Ecto neural progenitor cell (in vitro differentiated cells): ENCODE results near the gene SNCG.

Source experiments
- DNase-seq: peaks from one replicate; pipeline ENCODE4 v3.0.0-alpha.2; 2018; ENCODE audit warnings: low spot score

The SNCG gene

GRCh38 chr10:86960863-86961434, 2.5 kb downstream of the SNCG start:
- no peak for DNase-seq

GRCh38 chr10:86961481-86962091, 3.2 kb downstream of the SNCG start:
- peak; percentile 46 for DNase-seq

DNA sequence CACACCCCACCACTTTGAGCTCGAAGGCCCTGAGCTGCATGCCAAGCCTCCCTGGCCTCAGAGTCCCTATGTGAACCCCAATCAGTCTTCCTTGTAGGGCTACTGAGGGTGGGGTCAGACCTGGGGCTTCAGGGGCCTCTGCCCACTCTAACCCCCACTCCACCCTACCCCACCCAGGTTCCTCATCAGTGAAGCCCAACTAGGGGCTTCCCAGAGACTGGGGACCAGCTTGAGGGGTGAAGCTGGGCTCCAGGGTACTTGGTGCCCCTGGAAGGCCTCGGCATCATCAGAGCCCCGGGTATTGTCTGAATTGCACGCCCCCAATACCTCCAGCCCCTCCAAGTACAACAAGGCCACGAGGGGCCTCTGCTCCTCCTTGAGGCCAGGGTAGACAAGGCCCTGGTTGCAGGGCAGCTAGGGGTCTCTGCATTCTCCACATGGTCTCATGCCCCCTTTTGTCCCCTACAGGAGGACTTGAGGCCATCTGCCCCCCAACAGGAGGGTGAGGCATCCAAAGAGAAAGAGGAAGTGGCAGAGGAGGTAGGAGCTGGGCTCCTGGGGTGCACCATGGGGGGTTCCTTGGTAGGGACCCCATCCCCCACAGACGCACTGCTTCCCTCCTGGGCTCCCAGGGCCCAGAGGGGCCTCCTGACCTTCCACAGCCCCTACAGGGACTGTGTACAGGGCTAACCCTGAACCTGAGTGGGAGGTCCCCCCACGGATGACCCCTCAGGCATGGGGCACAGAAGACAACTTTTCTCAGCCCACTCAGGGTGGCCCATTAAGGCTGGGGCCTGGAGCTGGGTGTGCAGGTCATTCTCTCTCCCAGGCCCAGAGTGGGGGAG, 4.0 kb downstream of the SNCG start:
- DNase-seq: no peak

- no peak for DNase-seq
These were observed 4.5 kb downstream of the SNCG start for GRCh38 chr10:86962981-86963310.

DNA sequence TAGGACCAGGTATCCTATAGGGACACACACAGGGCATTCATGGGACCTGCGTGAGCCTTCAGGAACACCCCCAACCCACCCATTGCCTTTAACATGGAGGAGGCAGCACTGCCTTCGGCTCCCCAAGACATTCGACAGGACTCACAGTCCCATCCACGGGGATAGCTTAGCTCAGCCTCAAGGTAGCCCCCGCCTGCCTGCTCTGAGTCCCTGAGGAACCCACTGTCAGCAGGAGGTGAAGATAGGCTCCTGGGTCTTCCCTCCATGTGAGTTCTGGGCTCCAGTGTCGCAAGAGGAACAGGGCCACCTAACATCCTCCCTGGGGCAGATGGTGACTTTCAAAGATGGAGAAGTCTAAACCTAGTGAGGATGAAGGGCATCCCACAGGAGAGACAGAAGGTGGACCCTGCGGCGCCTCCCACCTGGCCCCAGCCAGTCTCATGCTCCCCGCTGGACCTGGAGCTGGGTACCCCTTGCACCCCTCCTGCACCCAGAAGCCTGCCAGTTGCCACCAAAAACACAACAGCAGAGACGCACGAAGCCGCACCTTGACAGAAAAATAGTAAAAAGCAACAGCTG, 5.0 kb downstream of the SNCG start:
- no peak for DNase-seq

DNA sequence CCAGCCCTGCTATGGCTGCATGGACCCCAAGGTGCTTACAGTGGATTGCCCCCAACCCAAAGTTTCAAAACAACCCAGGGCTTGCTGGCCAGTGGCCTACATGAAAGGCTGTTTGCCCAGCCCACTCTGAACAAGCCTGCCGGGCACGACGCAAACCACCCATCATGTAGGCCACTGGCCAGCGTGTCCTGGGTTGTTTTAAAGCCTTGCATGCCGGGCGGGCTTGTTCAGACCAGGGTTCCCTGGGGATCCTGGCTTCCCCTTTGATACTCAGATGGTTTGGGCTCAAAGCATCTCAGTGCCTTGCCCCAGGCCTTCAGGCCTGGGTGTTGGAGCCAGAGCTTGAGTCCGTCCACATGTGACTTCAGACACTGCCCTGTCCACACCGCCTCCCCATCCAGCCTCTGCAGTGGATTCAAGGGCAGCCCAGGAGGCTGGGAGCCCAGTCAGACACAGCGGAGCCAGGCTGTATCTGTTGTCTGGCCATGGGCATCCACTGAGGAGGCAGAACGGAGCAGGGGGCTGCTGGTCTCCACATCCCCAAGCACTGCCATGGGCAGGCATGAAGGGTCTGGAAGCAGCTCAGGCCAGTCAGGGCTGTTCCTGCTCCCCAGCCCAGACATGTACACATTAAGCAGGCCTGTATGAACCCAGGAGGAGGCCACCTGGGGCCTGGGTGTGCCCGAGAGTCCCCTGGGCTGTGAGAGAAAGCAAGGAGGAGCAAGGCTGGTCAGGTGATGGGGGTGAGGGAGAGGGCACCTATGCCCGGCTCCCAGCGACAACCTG, 5.9 kb downstream of the SNCG start:
- DNase-seq: no peak

DNA sequence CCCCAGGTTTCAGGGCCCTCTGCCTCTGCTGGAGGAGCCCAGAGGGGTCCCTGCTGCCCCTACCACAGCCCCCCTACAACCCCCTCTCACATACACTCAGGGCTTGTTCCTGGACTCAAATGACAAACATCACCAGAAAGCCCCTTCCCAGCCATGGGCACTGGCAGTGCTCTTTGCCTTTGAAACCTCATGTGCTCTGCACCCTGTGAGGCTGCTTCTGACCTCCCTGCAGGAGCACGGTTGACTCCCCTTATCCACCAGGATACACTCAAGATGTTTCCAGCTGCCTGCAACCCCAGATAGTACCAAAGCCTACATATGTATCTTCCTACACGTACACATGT, 6.4 kb downstream of the SNCG start:
- DNase-seq: no peak

DNA sequence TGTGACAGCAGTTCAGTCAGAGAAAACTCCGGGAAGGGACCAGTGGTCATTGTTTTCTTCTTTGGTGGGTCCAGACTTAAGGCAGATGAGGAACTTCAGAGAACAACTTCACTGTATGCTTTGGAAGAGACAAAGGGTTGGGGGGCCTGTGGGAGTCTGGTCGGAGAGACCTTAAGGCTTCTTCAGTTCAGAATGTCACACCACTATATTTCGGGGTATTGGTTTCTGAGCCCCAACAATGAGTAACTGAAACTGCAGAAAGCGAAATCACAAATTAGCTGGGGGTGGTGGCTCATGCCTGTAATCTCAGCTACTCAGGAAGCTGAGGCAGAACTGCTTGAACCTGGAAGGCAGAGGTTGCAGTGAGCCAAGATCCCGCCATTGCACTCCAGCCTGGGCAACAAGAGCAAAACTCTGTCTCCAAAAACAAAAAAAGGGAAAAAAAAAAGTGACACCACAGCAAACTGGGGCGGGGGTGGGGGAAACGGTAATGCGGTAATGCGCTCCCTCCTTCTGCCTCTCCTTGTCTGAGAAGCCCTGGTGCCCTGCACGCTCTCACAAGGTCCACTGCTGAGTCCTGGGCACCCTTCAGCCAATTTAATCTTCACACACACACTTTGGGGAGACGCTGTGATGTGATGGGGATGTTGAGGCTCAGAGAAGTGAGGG, 7.7 kb downstream of the SNCG start:
- no peak for DNase-seq

GRCh38 chr10:86967481-86967941, 9.1 kb downstream of the SNCG start:
- no peak for DNase-seq

GRCh38 chr10:86968271-86968993, 10.0 kb downstream of the SNCG start, which contains the start of gene ADIRF:
ADIRF (plus strand) TSS chr10:86968482; CDS start chr10:86968545, 63 bp downstream.
- peak; percentile 46 for DNase-seq

- DNase-seq: no peak
These were observed 10.6 kb downstream of the SNCG start for GRCh38 chr10:86968994-86969355.

GRCh38 chr10:86969421-86970041, 11.1 kb downstream of the SNCG start:
- no peak for DNase-seq

DNA sequence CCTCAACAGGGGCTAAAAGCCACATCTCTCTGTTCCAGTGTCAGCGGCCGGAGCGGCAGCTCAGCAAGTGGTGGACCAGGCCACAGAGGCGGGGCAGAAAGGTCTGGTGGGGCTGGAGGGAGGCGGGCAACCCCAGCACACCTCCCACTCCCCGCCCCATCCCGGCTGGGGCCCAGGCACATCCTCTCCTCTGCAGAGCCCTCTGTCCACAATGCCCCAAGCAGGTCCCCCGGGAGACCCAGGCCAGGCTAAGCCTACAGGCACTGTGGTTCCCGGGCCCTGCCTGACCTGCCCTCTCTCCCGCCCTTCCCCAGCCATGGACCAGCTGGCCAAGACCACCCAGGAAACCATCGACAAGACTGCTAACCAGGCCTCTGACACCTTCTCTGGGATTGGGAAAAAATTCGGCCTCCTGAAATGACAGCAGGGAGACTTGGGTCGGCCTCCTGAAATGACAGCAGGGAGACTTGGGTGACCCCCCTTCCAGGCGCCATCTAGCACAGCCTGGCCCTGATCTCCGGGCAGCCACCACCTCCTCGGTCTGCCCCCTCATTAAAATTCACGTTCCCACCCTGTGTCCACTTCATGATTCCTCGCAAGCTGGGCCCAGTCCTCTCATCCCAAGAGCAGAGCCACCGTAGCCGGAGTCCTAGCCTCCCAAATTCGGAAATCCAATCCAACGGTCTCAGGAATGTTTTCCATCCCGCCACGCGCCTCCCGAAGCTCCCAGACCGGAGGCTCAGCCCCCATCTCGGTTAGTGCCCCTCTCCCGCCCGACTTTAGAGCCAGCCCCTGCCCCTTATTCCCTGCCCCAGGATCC, 12.0 kb downstream of the SNCG start:
- peak; percentile 80 for DNase-seq

DNA sequence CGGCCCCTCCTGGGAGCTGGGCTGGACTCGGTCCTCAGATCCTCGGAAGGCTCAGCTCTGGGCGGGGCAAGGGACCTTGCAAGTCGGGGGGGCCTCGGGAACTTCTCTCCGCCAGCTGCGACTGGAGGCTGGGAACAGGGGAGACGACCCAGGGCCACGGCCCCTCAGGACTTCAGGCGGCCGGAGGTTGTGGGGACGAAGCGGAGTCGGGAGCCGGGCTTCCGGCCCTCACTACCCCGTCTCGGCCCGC, 12.5 kb downstream of the SNCG start:
- DNase-seq: no peak

DNA sequence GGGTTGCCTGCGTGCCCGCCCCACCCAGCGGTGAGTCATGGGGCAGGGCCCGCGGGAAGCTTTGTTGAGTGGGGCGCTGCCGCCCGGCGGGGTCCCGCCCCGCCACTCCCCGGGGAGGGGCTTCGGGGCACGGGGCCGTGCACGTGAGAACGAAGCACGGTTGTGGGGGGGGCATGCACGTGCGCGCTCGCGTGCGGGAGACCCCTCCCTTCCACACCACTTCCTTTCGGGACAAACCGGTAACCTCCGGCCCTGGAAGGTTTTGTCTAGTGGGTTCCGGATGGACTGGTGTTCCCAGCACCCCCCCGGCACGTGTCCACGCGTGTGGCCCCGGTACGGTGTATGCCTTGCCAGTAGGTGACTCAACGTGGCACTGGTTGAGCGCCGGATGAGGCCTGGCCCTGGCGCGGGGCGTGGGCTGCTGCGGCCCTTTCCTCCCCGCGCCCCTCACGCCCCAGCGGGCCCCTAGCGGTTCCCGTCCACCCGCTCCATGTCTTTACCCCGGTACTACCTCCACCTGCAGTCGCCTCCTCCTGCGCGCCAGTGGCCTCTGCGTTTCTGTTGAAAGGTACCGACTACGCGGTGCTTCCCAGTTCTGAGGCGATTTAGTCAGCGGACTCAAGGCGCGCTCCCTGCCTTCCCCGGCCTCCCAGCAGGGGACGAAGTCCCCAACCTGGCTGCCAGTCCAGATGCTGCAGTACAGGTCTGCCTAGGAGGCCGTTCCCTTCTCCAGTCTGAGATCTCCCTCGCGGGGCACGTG, 13.0 kb downstream of the SNCG start:
- DNase-seq: peak; percentile 79

DNA sequence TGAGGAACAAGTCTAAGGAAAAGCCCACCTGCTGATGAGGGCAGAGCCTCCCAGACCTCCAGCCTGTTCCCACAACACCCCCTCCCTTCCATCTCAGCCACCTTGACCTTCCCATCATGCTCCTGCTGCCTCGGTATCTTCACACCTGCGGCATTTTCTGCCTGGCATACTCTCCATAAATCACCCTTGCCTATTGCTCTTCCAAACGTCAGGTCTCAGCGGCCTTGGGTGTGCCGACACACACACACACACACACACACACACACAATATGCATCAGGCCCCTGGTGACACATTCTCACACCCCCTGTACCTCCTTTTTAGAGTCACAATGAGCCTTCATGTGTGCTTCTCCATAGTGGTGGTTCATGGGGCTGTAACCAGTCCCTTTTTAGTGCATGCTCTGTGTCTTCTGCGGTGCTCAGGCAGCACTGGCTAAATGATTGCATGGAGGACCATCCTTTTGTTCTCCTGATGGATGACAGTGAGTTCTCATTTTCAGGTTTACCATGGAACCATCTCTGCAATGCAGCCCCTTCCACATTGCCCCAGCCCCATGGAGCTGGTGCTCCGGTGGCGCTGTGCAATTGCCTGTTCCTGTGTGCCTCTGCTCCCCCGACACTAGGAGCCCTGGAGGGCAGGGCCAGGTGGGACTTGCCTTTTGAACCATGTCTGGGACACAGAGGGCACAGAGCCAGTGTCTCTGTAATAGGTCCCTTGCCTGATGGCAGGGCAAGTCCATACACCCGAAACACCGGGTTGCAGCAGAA, 14.4 kb downstream of the SNCG start:
- no peak for DNase-seq

- no peak for DNase-seq
These were observed 16.1 kb downstream of the SNCG start for GRCh38 chr10:86974484-86974883.

- DNase-seq: no peak
These were observed 18.1 kb downstream of the SNCG start for GRCh38 chr10:86976362-86977056.
